HEK293 (cell line): ENCODE results near the gene CUL1.

Experiments used
- BCL11A ChIP-seq: fragments of 450-650 bp; formaldehyde crosslinking; IDR thresholded peaks from 2 replicates; pipeline ENCODE4 v1.5.1; 2016; ENCODE audit warnings: low read depth, missing biosample characterization, missing genetic modification characterization
- BCL11B ChIP-seq: fragments of 450-650 bp; formaldehyde crosslinking; IDR thresholded peaks from 2 replicates; pipeline ENCODE4 v1.5.1; 2016; ENCODE audit warnings: low read depth, missing biosample characterization, missing genetic modification characterization
- GLIS2 ChIP-seq: fragments of 450-650 bp; formaldehyde crosslinking; IDR thresholded peaks from 2 replicates; pipeline ENCODE4 v1.5.1; 2016; ENCODE audit warnings: missing biosample characterization, missing genetic modification characterization
- HIC1 ChIP-seq: fragments of 450-650 bp; formaldehyde crosslinking; IDR thresholded peaks from 2 replicates; pipeline ENCODE4 v1.5.1; 2016; ENCODE audit warnings: missing biosample characterization, missing genetic modification characterization
- HOXC10 ChIP-seq: sonication (generic); formaldehyde crosslinking; IDR thresholded peaks from 2 replicates; pipeline ENCODE4 v1.8.1; 2023; ENCODE audit warnings: mild to moderate bottlenecking, missing genetic modification reagents
- KLF10 ChIP-seq: fragments of 450-650 bp; IDR thresholded peaks from 2 replicates; pipeline ENCODE4 v1.5.1; 2018; ENCODE audit warnings: missing biosample characterization, mild to moderate bottlenecking, missing genetic modification characterization
- KLF8 ChIP-seq: fragments of 450-650 bp; formaldehyde crosslinking; IDR thresholded peaks from 2 replicates; pipeline ENCODE4 v1.5.1; 2016; ENCODE audit warnings: missing biosample characterization, missing genetic modification characterization
- PRDM10 ChIP-seq: fragments of 450-650 bp; formaldehyde crosslinking; IDR thresholded peaks from 2 replicates; pipeline ENCODE4 v1.5.1; 2016; ENCODE audit warnings: missing biosample characterization, missing genetic modification characterization
- SETDB1 ChIP-seq: IDR thresholded peaks from one replicate; pipeline ENCODE4 v1.6.1; 2017; ENCODE audit warnings: mild to moderate bottlenecking, low read length, moderate library complexity, mixed read lengths; ENCODE audit not compliant: insufficient read length
- SP3 ChIP-seq: fragments of 450-650 bp; formaldehyde crosslinking; IDR thresholded peaks from 2 replicates; pipeline ENCODE4 v1.5.1; 2016; ENCODE audit warnings: missing biosample characterization, missing genetic modification characterization
- SP7 ChIP-seq: fragments of 450-650 bp; formaldehyde crosslinking; IDR thresholded peaks from 2 replicates; pipeline ENCODE4 v1.5.1; 2016; ENCODE audit warnings: missing biosample characterization, missing genetic modification characterization
- WT1 ChIP-seq: fragments of 450-650 bp; formaldehyde crosslinking; IDR thresholded peaks from 2 replicates; pipeline ENCODE4 v1.5.1; 2016; ENCODE audit warnings: missing biosample characterization, missing genetic modification characterization
- ZEB2 ChIP-seq: fragments of 450-650 bp; formaldehyde crosslinking; IDR thresholded peaks from 2 replicates; pipeline ENCODE4 v1.5.1; 2016; ENCODE audit warnings: missing biosample characterization, missing genetic modification characterization
- ZNF10 ChIP-seq: fragments of 450-650 bp; formaldehyde crosslinking; IDR thresholded peaks from 2 replicates; pipeline ENCODE4 v1.5.1; 2017; ENCODE audit warnings: missing biosample characterization, missing genetic modification characterization
- ZNF157 ChIP-seq: fragments of 450-650 bp; formaldehyde crosslinking; IDR thresholded peaks from 2 replicates; pipeline ENCODE4 v1.5.1; 2016; ENCODE audit warnings: missing biosample characterization, missing genetic modification characterization
- ZNF184 ChIP-seq: fragments of 450-650 bp; IDR thresholded peaks from 2 replicates; pipeline ENCODE4 v1.5.1; 2018; ENCODE audit warnings: missing biosample characterization, mild to moderate bottlenecking, missing genetic modification characterization
- ZNF2 ChIP-seq: fragments of 450-650 bp; formaldehyde crosslinking; IDR thresholded peaks from 2 replicates; pipeline ENCODE4 v1.5.1; 2016; ENCODE audit warnings: missing biosample characterization, missing genetic modification characterization
- ZNF24 ChIP-seq: fragments of 450-650 bp; formaldehyde crosslinking; IDR thresholded peaks from 2 replicates; pipeline ENCODE4 v1.5.1; 2016; ENCODE audit warnings: missing biosample characterization, missing genetic modification characterization
- ZNF274 ChIP-seq, 2 experiments: fragments of 200-500 bp in 1 of 2; fragments of 450-650 bp in 1 of 2; sonication (Bioruptor generic) in 1 of 2; formaldehyde crosslinking in 1 of 2; IDR thresholded peaks; 2 replicates each; pipeline versions ENCODE4 v1.5.1 to v1.6.1; 2014 to 2016; ENCODE audit warnings: borderline replicate concordance in 1 of 2, inconsistent platforms in 1 of 2, low read length in 1 of 2, missing biosample characterization in 1 of 2, missing genetic modification characterization in 1 of 2
- ZNF362 ChIP-seq: fragments of 450-650 bp; formaldehyde crosslinking; IDR thresholded peaks from 2 replicates; pipeline ENCODE4 v1.5.1; 2016; ENCODE audit warnings: missing biosample characterization, missing genetic modification characterization
- ZNF366 ChIP-seq: fragments of 450-650 bp; formaldehyde crosslinking; conservative IDR thresholded peaks from 2 replicates; pipeline ENCODE4 v1.5.1; 2016; ENCODE audit warnings: missing biosample characterization, missing genetic modification characterization
- ZNF530 ChIP-seq: fragments of 450-650 bp; formaldehyde crosslinking; IDR thresholded peaks from 2 replicates; pipeline ENCODE4 v1.5.1; 2016; ENCODE audit warnings: low read depth, missing biosample characterization, missing genetic modification characterization
- ZNF580 ChIP-seq: fragments of 450-650 bp; formaldehyde crosslinking; IDR thresholded peaks from 2 replicates; pipeline ENCODE4 v1.5.1; 2016; ENCODE audit warnings: missing biosample characterization, missing genetic modification characterization
- ZNF660 ChIP-seq: fragments of 450-650 bp; IDR thresholded peaks from 2 replicates; pipeline ENCODE4 v1.5.1; 2018; ENCODE audit warnings: missing biosample characterization, mild to moderate bottlenecking, missing genetic modification characterization
- ZNF692 ChIP-seq: fragments of 450-650 bp; formaldehyde crosslinking; IDR thresholded peaks from 2 replicates; pipeline ENCODE4 v1.5.1; 2016; ENCODE audit warnings: missing biosample characterization, missing genetic modification characterization
- ZNF843 ChIP-seq: fragments of 450-650 bp; formaldehyde crosslinking; IDR thresholded peaks from 2 replicates; pipeline ENCODE4 v1.5.1; 2016; ENCODE audit warnings: missing biosample characterization, missing genetic modification characterization
- ZSCAN23 ChIP-seq: fragments of 450-650 bp; formaldehyde crosslinking; IDR thresholded peaks from 2 replicates; pipeline ENCODE4 v1.5.1; 2016; ENCODE audit warnings: missing biosample characterization, missing genetic modification characterization
- ZXDB ChIP-seq: fragments of 450-650 bp; formaldehyde crosslinking; IDR thresholded peaks from 2 replicates; pipeline ENCODE4 v1.5.1; 2016; ENCODE audit warnings: missing biosample characterization, missing genetic modification characterization

Gene CUL1

GRCh38 chr7:148772297-148773089 lies 73.8 kb downstream of the CUL1 start (continued):
- TF ChIP-seq ZNF24 (tag by site-specific recombination) (peak; percentile 91), SETDB1 (peak; percentile 17), KLF8 (tag by site-specific recombination) (peak; percentile 40; the same call in 1 of the 2 replicates), WT1 (tag by site-specific recombination) (peak; percentile 83; the same call in 1 of the 2 replicates), ZNF274 (IDR thresholded peaks at IDR 0.05; ENCODE audit: low read length) (no peak), ZNF274 (tag by site-specific recombination; IDR thresholded peaks at IDR 0.05; ENCODE audit: borderline replicate concordance) (no peak), ZNF692 (tag by site-specific recombination) (peak; percentile 48; the same call in 1 of the 2 replicates), BCL11A (tag by site-specific recombination) (peak; percentile 91), ZNF184 (tag by site-specific recombination) (peak; percentile 77), ZNF580 (tag by site-specific recombination) (no peak), ZNF843 (peak; percentile 51; the same call in 1 of the 2 replicates), HIC1 (peak; percentile 80), ZNF366 (tag by site-specific recombination) (peak; percentile 95), PRDM10 (no peak), ZNF2 (peak; percentile 78), KLF10 (tag by site-specific recombination) (no peak), SP3 (tag by site-specific recombination) (peak; percentile 33; the same call in 1 of the 2 replicates), ZNF362 (peak; percentile 95), ZNF660 (tag by site-specific recombination) (peak; percentile 95), ZEB2 (peak; percentile 93), HOXC10 (CRISPR knock-in tag) (no peak), ZNF157 (tag by site-specific recombination) (no peak), ZSCAN23 (tag by site-specific recombination) (peak; percentile 13; the same call in 1 of the 2 replicates), GLIS2 (tag by site-specific recombination) (no peak), SP7 (tag by site-specific recombination) (peak; percentile 100), BCL11B (no peak), ZXDB (0 out of 2 replicates have a peak, but pooled peaks have one; percentile 44), ZNF10 (0 out of 2 replicates have a peak, but pooled peaks have one; percentile 26), ZNF530 (tag by site-specific recombination) (no peak)
